ENCODE data around the gene LSP1.

LSP1 gene

DNA sequence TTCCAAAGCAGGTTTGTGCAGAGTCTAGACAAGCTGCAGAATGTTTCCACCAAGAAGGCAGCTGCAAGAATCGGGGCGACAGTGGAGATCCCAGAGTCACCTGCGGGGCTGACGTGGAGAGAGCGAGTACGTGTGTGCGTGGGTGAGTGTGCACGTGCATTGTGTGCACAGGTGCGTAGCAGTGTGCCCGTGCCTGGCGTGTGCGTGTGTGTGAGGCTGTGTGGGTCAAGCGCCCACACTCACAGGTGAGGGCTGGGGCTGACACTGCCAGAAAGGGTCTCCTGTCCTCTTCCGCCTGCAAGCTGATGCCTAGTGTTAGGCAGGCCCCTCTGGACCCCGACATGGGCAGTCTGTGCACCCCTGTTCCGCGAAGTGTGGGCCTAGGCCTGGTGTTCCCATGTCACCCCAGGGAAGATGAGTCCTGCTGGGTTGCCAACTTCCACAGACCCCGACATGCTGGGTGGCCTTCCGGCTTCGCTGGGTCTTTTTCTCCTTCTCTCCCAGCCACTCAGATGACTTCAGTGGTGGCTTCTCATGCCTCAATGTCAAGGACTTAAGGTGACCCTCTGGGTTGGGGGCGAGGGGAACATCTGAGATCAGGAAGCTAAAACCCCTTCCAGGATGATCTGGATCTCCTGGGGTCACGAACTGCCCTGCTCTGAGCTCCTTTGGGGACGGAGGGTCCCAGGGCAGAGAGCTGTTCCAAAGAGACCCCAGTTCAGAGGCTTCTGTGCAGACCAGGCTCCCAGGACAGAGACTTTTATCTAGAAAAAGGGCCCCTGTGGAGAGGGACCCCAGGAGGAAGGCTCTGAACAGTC is 28.5 kb upstream of the LSP1 start:
- DNase-seq (ENCODE audit: low read depth, low spot score) = no peak

- DNase-seq (ENCODE audit: low read depth, low spot score) = peak; percentile 78
Observed at GRCh38 chr11:1825039-1825740, 27.7 kb upstream of the LSP1 start.

GRCh38 chr11:1825785-1826451 is 27.0 kb upstream of the LSP1 start:
- DNase-seq (ENCODE audit: low read depth, low spot score) = no peak

DNA sequence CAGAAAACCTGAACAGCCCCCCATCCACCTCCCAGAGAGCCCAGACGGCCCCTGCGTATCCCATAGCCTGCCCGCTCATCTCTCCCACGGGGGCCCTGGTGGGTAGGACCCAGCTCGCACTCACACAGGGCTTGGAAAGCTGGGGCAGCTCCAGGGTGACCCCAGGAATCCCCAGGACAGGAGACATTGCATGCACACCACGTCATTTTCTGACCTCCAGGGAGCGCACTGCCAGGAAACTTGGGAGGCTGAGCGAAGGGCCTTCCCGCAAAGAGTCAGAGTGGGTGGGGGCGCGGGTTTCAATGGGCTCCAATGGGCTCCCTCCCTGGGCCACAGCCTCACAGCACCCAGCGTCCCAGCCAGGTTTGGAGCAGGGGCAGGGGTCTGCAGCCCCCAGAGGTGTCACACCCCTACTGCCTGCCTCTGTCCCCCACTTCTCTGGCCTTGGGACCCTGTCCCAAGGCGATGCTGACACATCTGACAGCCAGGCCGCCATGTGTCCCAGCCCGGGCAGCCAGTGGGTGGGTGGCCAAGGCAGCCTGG is 26.3 kb upstream of the LSP1 start:
- DNase-seq (ENCODE audit: low read depth, low spot score) = peak; percentile 94

DNA sequence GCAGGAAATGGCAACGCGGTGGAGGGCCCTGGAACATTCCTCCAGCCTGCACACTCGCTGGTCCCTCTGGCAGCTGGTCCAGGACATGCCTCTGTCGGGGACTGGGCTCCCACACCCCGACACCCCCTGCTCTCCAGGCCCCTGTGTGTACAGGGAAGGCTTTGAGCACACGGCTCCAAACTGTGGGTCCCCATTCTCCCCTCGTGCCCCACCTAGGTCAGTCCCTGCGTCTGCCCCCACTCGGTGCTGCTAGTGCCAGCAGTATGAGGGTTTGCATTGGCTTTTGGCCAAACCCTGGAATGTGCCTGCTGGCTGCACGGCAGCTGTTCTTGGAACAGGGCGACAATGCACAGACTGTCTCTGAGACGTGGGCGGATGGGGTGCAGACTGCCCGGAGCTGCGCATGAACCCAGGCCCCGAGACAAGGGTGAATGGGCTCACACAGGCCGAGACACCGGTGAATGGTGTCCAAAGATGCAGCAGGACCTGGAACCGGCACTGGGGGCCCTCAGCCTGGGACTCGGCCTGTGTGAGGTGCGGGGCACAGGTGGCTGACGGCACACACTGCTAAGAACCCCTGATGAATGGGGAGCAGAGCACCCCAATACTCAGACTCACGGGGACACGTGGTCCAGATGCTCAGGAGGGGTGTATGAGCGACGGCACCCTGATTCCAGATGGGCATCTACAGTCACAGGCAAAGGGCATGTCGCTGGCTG is 25.6 kb upstream of the LSP1 start:
- DNase-seq (ENCODE audit: low read depth, low spot score) = peak; percentile 98

GRCh38 chr11:1827931-1828330 is 25.0 kb upstream of the LSP1 start:
- peak; percentile 44 for DNase-seq (ENCODE audit: low read depth, low spot score)

GRCh38 chr11:1828542-1828941 is 24.3 kb upstream of the LSP1 start:
- no peak for DNase-seq (ENCODE audit: low read depth, low spot score)

DNA sequence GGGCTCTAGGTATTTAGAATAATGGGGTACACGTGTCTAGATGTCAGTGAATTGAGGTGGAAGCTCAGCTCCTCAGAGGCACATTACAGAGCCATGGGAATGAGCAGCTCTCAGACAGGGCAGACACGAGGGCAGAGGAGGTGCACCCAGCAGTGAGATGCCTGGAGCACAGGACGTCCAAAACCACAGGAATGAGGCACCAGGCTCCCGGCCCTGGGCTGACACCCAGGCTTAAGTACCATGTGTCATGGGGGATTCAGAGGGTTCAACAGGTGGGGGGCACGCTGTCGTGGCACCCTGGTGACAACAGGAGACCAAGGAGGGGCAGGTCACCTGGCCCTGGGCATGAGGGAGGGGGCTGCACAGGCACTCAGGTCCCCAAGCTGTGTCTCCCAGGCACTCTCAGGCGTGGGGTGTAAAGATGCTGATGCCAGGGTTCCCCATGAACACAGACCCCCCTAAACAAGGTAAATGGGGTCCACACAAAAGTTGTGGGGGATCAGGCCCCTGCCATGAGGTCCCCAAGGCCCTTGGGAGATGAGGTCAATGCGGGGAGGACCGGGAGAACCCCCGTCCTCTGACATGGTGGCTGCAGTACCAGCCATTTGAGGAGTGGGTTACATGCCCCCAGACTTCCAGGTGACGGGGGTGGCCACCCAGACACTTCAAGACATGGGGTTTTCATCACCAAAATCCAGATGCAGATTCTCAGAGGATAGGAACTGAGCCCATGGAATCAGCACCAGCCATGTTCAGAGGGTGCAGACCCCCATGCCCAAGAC is 23.7 kb upstream of the LSP1 start:
- DNase-seq (ENCODE audit: low read depth, low spot score) = peak; percentile 94

GRCh38 chr11:1830004-1830321 is 22.9 kb upstream of the LSP1 start:
- no peak for DNase-seq (ENCODE audit: low read depth, low spot score)

- DNase-seq (ENCODE audit: low read depth, low spot score) = peak; percentile 91
Observed at GRCh38 chr11:1830322-1831223, 22.3 kb upstream of the LSP1 start.

- no peak for DNase-seq (ENCODE audit: low read depth, low spot score)
Observed at GRCh38 chr11:1831338-1832210, 21.3 kb upstream of the LSP1 start.

DNA sequence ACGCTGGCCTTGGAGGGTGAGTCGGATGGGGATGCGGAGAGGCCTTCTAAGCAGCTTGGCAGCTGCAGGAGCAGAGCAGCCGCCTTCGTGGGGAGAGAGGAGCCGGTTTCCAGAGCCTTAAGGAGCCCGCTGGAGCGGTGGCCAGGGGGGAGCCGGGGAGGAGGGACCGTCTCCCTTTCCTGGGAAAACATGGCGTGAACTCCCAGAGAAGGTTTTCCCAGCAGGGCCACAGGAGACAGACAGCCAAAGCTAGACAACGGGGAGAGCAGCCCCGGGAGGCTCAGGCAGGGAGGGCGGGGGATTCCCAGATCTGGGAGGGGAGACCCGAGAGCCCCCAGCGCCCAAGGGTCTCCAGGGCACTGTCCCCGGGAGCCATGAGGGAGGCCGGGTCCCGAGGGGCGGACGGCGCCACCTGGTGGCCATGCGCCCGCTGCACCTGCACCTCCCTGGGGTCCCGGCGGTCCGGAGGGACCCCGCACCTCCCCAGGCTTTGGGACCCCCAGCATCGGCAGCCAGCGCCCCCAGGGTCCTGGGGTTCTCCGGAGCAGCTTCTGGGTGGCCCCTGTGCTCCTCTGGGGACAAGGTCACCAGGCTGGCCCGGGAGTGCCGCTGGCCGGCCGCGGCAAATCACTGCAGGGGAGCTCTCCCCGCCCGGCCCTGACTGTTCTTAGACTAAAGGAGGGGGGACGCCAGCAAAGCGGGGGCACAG is 20.5 kb upstream of the LSP1 start:
- DNase-seq (ENCODE audit: low read depth, low spot score) = peak; percentile 66

GRCh38 chr11:1832920-1833295 is 20.0 kb upstream of the LSP1 start:
- DNase-seq (ENCODE audit: low read depth, low spot score) = no peak

- DNase-seq (ENCODE audit: low read depth, low spot score) = no peak
Observed at GRCh38 chr11:1834062-1834610, 18.7 kb upstream of the LSP1 start.

DNA sequence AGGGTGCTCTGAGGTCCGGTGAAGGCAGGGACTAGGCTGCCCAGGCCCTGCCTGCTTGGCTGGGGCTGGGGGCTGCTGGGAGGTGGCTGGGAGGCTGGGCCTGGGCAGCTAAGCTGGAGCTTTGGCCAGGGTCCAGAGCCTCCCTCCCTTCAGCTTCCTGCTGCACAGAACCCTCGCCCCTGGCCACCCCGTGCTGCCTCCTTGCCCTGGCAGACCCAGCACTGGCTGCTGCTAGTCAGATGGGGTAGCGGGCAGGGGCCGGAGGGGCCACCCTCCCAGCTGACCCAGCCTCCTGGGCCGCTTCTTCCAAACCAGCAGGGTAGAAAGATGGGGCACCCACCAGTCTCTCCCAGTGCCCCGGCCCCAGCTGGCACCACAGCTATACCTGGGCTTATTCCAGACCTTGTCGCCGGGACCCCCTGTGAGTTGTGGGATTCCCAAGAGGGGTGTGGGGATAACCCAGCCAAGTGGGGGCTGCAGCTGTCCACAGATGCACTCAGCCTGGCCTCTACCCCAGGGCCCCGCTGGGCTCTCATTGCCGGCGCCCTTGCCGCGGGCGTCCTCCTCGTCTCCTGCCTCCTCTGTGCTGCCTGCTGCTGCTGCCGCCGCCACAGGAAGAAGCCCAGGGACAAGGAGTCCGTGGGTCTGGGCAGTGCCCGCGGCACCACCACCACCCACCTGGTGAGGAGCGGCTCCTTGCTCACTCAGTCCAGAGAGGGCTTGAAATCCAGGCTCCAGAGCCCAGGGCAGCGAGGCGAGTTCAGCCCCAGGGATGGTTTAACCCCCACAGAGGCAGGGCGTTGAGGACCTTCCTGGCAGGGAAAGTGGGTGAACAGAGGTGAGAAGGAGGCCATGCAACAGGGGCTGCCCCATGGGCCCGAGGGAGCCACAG is 17.9 kb upstream of the LSP1 start, which contains the start of gene SYT8:
SYT8 (plus strand) TSS at position 212 of the 892 bp plus-strand sequence; CDS start at position 328, 116 bp downstream.
- DNase-seq (ENCODE audit: low read depth, low spot score) = peak; percentile 34

DNA sequence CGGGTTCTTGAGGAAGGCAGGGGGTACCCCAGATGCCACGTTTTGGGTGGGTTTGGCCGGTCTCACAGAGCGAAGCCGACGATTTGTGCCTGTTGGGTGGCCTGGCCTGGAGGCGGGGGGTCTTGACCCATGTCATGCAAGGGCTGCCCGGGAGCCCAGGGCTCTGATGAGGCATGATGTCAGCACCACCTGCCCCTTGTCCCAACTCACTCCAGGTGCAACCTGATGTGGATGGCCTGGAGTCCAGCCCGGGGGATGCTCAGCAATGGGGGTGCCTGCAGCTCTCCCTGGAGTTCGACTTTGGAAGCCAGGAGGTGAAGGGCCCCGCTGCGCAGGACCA is 17.2 kb upstream of the LSP1 start:
- no peak for DNase-seq (ENCODE audit: low read depth, low spot score)

All from astrocyte of the hippocampus (primary cell).